Measurements from ENCODE around the gene ATXN1.

Gene ATXN1

GRCh38 chr6:16279243-16279642 is 482.0 kb downstream of the ATXN1 start:
- H3K4me3 ChIP-seq (ENCODE audit: low read depth, low read length), result no peak overlapping the region
- no peak for TF ChIP-seq CTCF (IDR thresholded peaks at IDR 0.05; ENCODE audit: borderline replicate concordance, insufficient read depth, low read depth, low read length)

DNA sequence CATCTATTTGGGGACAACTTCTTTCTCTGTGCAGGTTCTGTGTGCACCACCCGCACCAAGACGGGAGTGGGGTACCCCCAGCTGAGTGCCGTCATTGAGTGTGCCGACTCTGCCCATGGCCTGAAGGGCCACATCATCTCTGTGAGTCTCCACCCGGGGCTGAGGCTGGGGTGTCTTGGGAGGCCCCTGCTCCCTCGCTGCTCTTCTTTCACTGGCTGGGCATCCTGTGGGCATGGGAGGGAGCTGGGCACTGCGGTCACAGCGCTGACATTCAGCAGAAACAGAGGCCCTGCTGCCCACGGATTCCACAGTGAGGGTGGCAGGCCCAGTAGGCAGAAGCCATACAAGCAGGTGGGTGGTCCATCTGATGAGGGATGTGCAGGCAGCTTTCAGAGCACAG is 482.5 kb downstream of the ATXN1 start:
- no peak overlapping the region for H3K4me3 ChIP-seq (ENCODE audit: low read depth, low read length)
- TF ChIP-seq CTCF (IDR thresholded peaks at IDR 0.05; ENCODE audit: borderline replicate concordance, insufficient read depth, low read depth, low read length), result no peak

DNA sequence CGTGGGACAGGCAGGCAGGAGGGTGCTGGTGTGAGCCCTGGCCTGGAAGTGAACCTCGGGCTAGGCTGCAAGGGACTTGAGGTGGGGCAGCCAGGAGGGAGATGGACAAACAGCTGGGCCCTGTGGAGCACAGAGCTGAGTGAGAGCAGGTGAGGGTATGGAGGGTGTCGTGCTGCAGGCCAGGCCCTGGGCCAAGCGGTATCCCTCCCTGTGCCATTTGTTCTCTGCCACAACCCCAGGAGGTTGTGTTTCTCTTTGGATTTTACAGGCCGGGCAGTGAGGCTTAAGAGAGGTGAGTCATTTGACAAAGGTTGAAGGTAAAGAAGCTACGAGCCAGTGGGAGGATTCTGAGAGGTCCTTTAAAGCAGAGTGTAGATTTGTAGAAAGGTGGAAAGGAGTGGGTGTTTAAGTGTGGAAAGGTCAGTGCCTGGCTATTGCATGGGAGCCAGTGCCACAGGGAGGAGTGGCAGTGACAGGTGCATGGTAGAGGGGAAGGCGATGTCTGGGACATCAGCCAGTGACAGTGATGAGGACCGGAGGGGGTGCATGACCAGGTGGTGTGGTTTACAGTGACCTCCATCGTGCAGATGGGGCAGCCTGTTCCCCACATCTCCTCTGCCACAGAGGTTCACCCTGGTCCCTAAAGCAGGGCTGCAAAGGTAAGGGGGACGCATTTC is 483.1 kb downstream of the ATXN1 start:
- no peak overlapping the region for H3K4me3 ChIP-seq (ENCODE audit: low read depth, low read length)
- no peak for TF ChIP-seq CTCF (IDR thresholded peaks at IDR 0.05; ENCODE audit: borderline replicate concordance, insufficient read depth, low read depth, low read length)

DNA sequence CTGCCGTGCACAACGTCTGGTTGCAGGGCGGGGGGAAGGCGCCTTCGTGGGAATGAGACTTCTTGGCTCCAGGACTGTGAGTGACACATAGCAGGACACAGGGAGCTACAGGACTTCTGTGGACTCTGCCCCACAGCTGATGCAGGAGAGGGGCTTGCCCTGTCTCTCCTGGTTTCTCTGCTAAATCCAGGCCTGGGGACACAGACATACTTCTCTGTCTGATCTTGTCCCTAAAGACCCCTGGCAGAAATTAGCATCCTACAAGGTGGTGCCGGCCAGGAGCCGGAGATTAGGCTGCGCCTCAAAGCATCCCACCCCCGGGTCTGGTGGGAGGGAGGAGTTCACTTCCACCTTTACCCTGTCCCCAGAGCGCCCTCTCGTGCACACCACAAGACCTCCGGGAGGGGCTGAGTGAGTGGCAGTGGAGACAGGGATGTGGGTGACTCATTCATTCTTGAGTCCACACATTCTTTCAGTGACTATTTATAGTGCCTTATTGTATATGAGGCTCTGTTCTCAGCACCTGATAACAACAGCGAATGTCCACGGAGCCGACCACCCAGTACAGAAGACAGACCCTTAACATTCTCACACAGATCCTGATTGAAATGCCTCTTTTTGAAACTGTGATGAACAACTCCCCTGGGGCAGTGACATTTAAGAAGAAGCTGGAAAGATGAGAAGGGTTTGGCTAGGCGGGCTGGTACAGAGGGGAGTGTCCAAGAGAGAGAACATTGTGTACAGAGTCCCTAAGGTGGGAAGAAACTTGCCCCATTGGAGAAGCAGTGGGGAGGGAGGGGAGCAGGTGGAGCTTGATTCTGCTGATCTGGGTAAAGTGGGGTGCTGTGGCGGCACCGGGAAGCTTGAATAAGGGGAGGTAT is 483.9 kb downstream of the ATXN1 start:
- TF ChIP-seq CTCF (IDR thresholded peaks at IDR 0.05; ENCODE audit: borderline replicate concordance, insufficient read depth, low read depth, low read length), result peak; percentile 45
- no peak overlapping the region for H3K4me3 ChIP-seq (ENCODE audit: low read depth, low read length)

DNA sequence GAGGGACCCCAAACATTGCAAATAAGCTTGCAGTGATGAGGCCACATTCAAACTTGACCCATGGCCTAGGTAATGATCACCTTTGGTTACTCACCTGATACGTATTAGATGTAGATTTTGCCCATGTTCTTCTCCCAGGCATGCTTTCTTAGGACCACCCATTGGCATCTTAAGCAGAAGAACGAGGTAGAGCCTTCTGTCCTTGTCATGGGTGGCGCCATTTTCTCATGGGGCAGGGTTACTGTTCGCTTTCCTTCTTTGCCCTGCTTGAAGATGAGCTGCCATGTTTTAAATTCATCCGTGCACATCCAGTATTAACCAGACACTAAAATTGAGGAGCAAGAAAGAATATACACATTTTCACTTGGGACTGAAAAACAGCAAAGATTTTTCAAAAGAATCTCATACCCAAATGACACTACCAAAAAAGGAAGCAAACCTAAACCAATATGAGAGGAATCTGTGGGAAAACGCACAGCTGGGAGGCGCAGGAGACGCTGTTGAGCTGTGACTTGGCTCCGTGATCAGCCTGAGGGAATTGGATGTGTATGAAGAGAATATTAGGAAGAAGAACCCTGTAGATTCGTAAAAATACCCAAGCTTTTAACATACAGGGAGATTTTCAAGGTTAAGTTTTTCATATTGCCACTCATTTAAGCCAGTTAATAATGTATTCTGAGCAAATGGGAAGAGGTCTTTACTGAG is 486.2 kb downstream of the ATXN1 start:
- H3K4me3 ChIP-seq (ENCODE audit: low read depth, low read length), result no peak overlapping the region
- no peak for TF ChIP-seq CTCF (IDR thresholded peaks at IDR 0.05; ENCODE audit: borderline replicate concordance, insufficient read depth, low read depth, low read length)

DNA sequence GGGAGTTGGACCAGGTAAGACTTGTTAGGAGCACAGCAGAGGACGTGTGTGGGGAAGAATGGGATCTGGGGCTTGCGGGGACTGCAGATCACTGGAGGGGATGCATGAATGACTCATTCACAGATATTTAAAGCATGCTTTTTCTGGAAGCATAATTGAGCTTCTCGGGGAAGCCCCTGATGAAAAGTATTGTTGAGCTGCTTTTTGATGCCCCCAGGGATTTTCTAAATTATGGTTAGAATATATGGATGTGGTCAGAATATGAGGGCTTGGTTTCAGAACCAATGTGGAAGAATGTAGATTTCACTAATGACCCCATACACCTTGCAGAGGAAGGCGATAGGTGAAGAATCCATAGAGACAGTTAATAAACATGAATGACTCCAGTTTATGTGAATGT is 486.8 kb downstream of the ATXN1 start:
- no peak overlapping the region for H3K4me3 ChIP-seq (ENCODE audit: low read depth, low read length)
- no peak for TF ChIP-seq CTCF (IDR thresholded peaks at IDR 0.05; ENCODE audit: borderline replicate concordance, insufficient read depth, low read depth, low read length)

Data from GM12875 (cell line).